Left lung (tissue), 10 donors: ENCODE data around the gene WNT1. TPM values are rescaled to one million over a fixed set of nuclear protein-coding genes. Genes with fewer than 3 reads are reported as not detected.

Source experiments
- ATAC-seq: fragments of 200-7000 bp; cut with Tn5 transposase; one replicate; pipeline ENCODE4 v1.9.1; 2020; ENCODE audit warnings: moderate library complexity
- DNase-seq, 4 donors: peaks; one replicate each; pipeline ENCODE4 v3.0.0-alpha.2; 2013 to 2020
- H3K27ac ChIP-seq, 2 donors: fragments of 200-600 bp; sonication (generic) in 1 of 2; one replicate each; pipeline versions ENCODE4 v1.5.0 to v1.8.0; 2020 to 2021
- H3K27me3 ChIP-seq, 2 donors: fragments of 200-600 bp; sonication (generic) in 1 of 2; one replicate each; pipeline versions ENCODE4 v1.5.0 to v1.8.0; 2020 to 2021
- H3K36me3 ChIP-seq, 2 donors: fragments of 200-600 bp; sonication (generic) in 1 of 2; one replicate each; pipeline versions ENCODE4 v1.5.0 to v1.8.0; 2020 to 2021
- H3K4me1 ChIP-seq, 2 donors: fragments of 200-600 bp; one replicate each; pipeline ENCODE4 v1.8.0; 2021
- H3K4me3 ChIP-seq, 2 donors: fragments of 200-600 bp; sonication (generic) in 1 of 2; one replicate each; pipeline versions ENCODE4 v1.5.0 to v1.8.0; 2020 to 2021; ENCODE audit warnings: mild to moderate bottlenecking in 1 of 2
- H3K9me3 ChIP-seq, 2 donors: fragments of 200-600 bp; sonication (generic) in 1 of 2; one replicate each; pipeline versions ENCODE4 v1.5.0 to v1.8.0; 2020 to 2021
- intact Hi-C, 2 donors: fragments of 100-400 bp; cut with DNase I; formaldehyde crosslinking; loops; one replicate each; pipeline versions ENCODE4 v1.11.2 to v1.14.2; 2022
- polyA plus RNA-seq, 6 donors: library from polyadenylated mRNA; unstranded; fragments of 120-200 nt; gene quantifications; one replicate each; pipeline ENCODE4 v1.2.1, GENCODE V29; 2013; ENCODE audit not compliant: insufficient read length in 6 of 6
- total RNA-seq, 2 donors: library from RNA; stranded (reverse); fragmentation: NEBNext Ultra II Directional; extraction: Animal tissue kit (Norgen Biotek cat#: 25700); gene quantifications; one replicate each; pipeline ENCODE4 v1.2.1, GENCODE V29; 2021
- TF ChIP-seq, protein P1 (sequence below), 2 donors: fragments of 200-600 bp; sonication (generic) in 1 of 2; IDR thresholded peaks; one replicate each; pipeline versions ENCODE4 v1.5.0 to v1.8.0; 2021; ENCODE audit warnings: antibody characterized with exemption in 2 of 2
- donor health status: DM: no; HTN: yes; CAD: no.
- donor health status: DM: no; HTN: no; CAD: no.

The WNT1 gene
- total and polyA plus RNA-seq, 8 donors: not detected

DNA sequence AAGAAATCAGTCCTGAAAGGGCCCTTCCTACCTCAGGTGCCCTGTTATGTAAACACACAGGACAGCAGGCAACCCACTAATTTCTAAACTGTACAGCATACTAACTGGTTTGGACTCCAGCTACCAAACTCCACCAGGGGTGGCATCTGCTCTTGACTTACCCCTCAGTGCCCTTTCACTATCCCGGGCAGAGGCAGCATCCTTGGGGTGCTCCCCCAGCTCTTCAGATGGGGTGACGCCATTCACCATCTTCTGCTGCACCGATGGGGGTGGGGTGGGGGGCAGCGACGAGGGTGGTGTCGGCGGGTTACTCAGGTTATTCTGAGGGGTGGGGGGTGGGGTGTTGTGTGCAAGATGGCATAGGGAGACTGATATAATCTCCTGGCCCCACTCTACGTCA, 52.0 kb downstream of the WNT1 start:
- DNase-seq: no peak
- H3K27me3 ChIP-seq: no peaks in the 10 kb centered on the region
- H3K36me3 ChIP-seq: peaks cover 0 to 100% of the 10 kb centered on the region in 2 donors
- intact Hi-C loops: no loop called here
- H3K27ac ChIP-seq: no peak overlapping the region
- no peaks in the 10 kb centered on the region for H3K9me3 ChIP-seq
- H3K4me1 ChIP-seq: no peaks in the 10 kb centered on the region
- ATAC-seq: no peak
- H3K4me3 ChIP-seq: no peak overlapping the region
- TF ChIP-seq, protein P1, sequence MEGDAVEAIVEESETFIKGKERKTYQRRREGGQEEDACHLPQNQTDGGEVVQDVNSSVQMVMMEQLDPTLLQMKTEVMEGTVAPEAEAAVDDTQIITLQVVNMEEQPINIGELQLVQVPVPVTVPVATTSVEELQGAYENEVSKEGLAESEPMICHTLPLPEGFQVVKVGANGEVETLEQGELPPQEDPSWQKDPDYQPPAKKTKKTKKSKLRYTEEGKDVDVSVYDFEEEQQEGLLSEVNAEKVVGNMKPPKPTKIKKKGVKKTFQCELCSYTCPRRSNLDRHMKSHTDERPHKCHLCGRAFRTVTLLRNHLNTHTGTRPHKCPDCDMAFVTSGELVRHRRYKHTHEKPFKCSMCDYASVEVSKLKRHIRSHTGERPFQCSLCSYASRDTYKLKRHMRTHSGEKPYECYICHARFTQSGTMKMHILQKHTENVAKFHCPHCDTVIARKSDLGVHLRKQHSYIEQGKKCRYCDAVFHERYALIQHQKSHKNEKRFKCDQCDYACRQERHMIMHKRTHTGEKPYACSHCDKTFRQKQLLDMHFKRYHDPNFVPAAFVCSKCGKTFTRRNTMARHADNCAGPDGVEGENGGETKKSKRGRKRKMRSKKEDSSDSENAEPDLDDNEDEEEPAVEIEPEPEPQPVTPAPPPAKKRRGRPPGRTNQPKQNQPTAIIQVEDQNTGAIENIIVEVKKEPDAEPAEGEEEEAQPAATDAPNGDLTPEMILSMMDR (IDR thresholded peaks at IDR 0.05): no peak

DNA sequence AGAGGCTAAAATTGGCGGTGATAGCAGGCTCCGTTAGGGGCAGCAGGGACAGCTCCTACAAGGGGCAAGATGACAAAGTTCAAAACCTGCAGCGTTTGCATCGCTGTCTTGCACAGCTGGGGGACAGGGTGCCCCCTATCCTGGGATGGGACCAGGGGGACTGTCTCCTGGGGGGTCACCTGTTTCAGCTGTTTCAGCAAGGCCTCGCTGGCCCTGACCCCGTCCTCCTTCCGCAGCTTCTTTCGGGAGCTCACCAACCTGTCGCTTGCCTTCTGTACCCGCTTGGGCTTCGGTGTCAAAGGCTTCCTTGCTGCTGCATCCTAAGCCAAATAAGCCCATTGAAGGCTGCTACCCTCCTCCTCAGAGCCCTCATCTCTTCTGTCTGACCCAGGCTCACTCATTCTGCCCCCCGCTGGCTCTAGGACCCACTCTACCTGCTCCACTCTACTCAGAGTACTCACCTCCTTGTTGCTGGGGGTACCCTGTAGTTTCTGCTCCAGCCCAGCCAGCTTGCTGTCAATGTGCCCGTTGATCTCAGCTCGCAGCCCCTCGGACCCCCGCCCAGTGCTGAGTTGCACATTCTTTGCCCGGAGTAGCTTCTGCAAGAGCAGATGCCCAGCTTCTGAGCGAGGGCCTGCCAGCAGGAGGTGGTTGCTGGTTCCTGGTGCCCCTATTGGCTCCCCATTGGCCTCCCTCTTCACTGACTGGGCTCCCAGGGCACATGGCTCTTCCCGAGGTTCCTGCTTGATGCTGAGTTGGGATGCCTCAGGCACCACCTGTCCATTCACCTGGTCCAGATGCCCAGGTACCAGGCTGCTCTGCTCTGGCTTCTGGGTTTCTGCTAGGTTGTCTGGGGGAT, 52.8 kb downstream of the WNT1 start:
- DNase-seq: no peak

DNA sequence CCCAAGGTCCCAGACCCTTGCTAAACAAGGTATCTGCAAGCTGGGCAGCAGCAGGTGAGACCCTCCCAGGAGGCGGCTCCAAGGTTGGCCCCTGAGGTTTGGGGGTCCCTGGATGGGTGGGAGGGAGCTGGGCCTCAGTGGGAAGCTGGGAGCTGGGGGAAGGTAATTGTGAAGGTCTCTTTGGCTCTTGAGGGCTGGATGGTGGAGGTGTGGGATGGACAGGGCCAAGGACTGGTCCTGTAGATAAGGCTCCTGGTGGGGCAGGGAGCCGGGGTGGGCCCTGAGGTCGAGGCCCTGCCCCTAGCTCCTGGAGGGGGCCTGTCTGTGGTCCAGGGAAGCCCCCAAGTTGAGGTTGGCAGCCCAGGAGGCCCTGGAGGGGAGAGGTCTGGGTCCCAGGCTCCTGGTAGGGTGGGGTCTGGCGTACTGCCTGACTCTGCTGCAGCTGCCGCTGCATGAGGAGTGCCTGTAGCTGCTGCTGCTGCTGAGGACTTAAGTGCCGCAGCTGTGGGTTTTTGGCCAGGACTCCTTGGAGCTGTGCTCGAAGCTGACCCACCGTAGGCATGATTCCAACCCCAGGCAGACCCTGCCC, 53.5 kb downstream of the WNT1 start:
- H3K27ac ChIP-seq: no peak overlapping the region

More for the DNA sequence above, 52.8 kb downstream of the WNT1 start:
- no peaks in the 10 kb centered on the region for H3K9me3 ChIP-seq
- no peak overlapping the region for H3K4me3 ChIP-seq
- no peak overlapping the region for H3K27ac ChIP-seq
- peaks cover 0 to 100% of the 10 kb centered on the region in 2 donors for H3K36me3 ChIP-seq
- TF ChIP-seq, protein P1 (IDR thresholded peaks at IDR 0.05): no peak
- H3K4me1 ChIP-seq: no peaks in the 10 kb centered on the region
- H3K27me3 ChIP-seq: no peaks in the 10 kb centered on the region
- intact Hi-C loops: no loop called here
- no peak for ATAC-seq

More for the DNA sequence above, 53.5 kb downstream of the WNT1 start:
- H3K4me3 ChIP-seq: no peak overlapping the region
- no peaks in the 10 kb centered on the region for H3K4me1 ChIP-seq
- H3K27me3 ChIP-seq: no peaks in the 10 kb centered on the region
- TF ChIP-seq, protein P1 (IDR thresholded peaks at IDR 0.05): no peak
- H3K9me3 ChIP-seq: no peaks in the 10 kb centered on the region
- intact Hi-C loops: no loop called here
- H3K36me3 ChIP-seq: peaks cover 0 to 100% of the 10 kb centered on the region in 2 donors
- ATAC-seq: no peak
- DNase-seq: no peak

Other genes starting within 250 kb of the WNT1 start
- 10 to 100 TPM; 33.0 to 54.0 TPM for gene ADCY6, start 189.2 kb upstream of the WNT1 start, total RNA-seq
- 10 to 100 TPM; 54.2 to 67.0 (median 60.0) TPM for gene ADCY6, start 189.2 kb upstream of the WNT1 start, polyA plus RNA-seq
- 10 to 100 TPM; 26.4 to 42.5 TPM for gene CACNB3, start 159.8 kb upstream of the WNT1 start, total RNA-seq
- 10 to 100 TPM; 33.0 to 40.4 (median 38.4) TPM for gene CACNB3, start 159.8 kb upstream of the WNT1 start, polyA plus RNA-seq
- 10 to 100 TPM; 66.5 to 74.9 TPM for gene DDX23, start 126.2 kb upstream of the WNT1 start, total RNA-seq
- gene DDX23, start 126.2 kb upstream of the WNT1 start, polyA plus RNA-seq: 100 to 1,000 TPM; 100 to 116 (median 112) TPM
- 10 to 100 TPM in 1 of 2 donors, 1 to 10 TPM in 1; 4.0 to 28.1 TPM for gene RND1, start 112.5 kb upstream of the WNT1 start, total RNA-seq
- gene RND1, start 112.5 kb upstream of the WNT1 start, polyA plus RNA-seq: 1 to 10 TPM; 1.8 to 4.9 (median 2.3) TPM
- gene FKBP11, start 52.8 kb upstream of the WNT1 start, total RNA-seq: 10 to 100 TPM; 51.6 to 87.4 TPM
- gene FKBP11, start 52.8 kb upstream of the WNT1 start, polyA plus RNA-seq: 10 to 100 TPM; 17.2 to 27.9 (median 21.9) TPM
- gene ARF3, start 20.8 kb upstream of the WNT1 start, total RNA-seq: 100 to 1,000 TPM; 184 to 186 TPM
- 100 to 1,000 TPM in 3 of 6 donors, 10 to 100 TPM in 3; 91.8 to 116 (median 102) TPM for gene ARF3, start 20.8 kb upstream of the WNT1 start, polyA plus RNA-seq
- under 1 TPM; 0.15 to 0.58 TPM for gene WNT10B, start 6.6 kb upstream of the WNT1 start, total RNA-seq
- under 1 TPM in 3 of 6 donors, not detected in 3; 0.10 to 0.12 (median 0.10) TPM for gene WNT10B, start 6.6 kb upstream of the WNT1 start, polyA plus RNA-seq
- under 1 TPM; 0.06 to 0.08 TPM for gene DDN, start 21.1 kb downstream of the WNT1 start, total RNA-seq
- under 1 TPM; 0.10 to 0.68 (median 0.30) TPM for gene DDN, start 21.1 kb downstream of the WNT1 start, polyA plus RNA-seq
- 10 to 100 TPM; 48.4 to 62.7 TPM for gene PRKAG1, start 40.5 kb downstream of the WNT1 start, total RNA-seq
- 10 to 100 TPM; 69.0 to 81.8 (median 78.4) TPM for gene PRKAG1, start 40.5 kb downstream of the WNT1 start, polyA plus RNA-seq
- 100 to 1,000 TPM in 1 of 2 donors, 10 to 100 TPM in 1; 81.2 to 110 TPM for gene KMT2D, start 82.5 kb downstream of the WNT1 start, total RNA-seq
- 10 to 100 TPM; 52.7 to 71.3 (median 67.5) TPM for gene KMT2D, start 82.5 kb downstream of the WNT1 start, polyA plus RNA-seq
- gene RHEBL1, start 91.7 kb downstream of the WNT1 start, total RNA-seq: 1 to 10 TPM in 1 of 2 donors, under 1 TPM in 1; 0.71 to 1.1 TPM
- 1 to 10 TPM; 1.9 to 3.6 (median 2.4) TPM for gene RHEBL1, start 91.7 kb downstream of the WNT1 start, polyA plus RNA-seq
- gene DHH, start 116.5 kb downstream of the WNT1 start, total RNA-seq: 1 to 10 TPM; 2.0 to 2.9 TPM
- gene DHH, start 116.5 kb downstream of the WNT1 start, polyA plus RNA-seq: under 1 TPM; 0.29 to 0.84 (median 0.68) TPM
- gene LMBR1L, start 132.5 kb downstream of the WNT1 start, total RNA-seq: 10 to 100 TPM; 39.9 to 42.8 TPM
- gene LMBR1L, start 132.5 kb downstream of the WNT1 start, polyA plus RNA-seq: 100 to 1,000 TPM in 1 of 6 donors, 10 to 100 TPM in 5; 67.0 to 102 (median 93.5) TPM
- gene TUBA1B, start 153.1 kb downstream of the WNT1 start, total RNA-seq: 1,000 to 10,000 TPM in 1 of 2 donors, 100 to 1,000 TPM in 1; 603 to 1,153 TPM
- 1,000 to 10,000 TPM in 2 of 6 donors, 100 to 1,000 TPM in 4; 914 to 1,514 (median 981) TPM for gene TUBA1B, start 153.1 kb downstream of the WNT1 start, polyA plus RNA-seq
- 100 to 1,000 TPM; 205 to 235 TPM for gene TUBA1A, start 210.8 kb downstream of the WNT1 start, total RNA-seq
- 100 to 1,000 TPM; 412 to 675 (median 534) TPM for gene TUBA1A, start 210.8 kb downstream of the WNT1 start, polyA plus RNA-seq